Measurements from ENCODE around the gene RUBCNL.
"Not testable (repeated sequence)": the region's sequence is repeated elsewhere in the genome, so short reads cannot be mapped to it uniquely, and the experiment has no call there.

RUBCNL gene, protein sequence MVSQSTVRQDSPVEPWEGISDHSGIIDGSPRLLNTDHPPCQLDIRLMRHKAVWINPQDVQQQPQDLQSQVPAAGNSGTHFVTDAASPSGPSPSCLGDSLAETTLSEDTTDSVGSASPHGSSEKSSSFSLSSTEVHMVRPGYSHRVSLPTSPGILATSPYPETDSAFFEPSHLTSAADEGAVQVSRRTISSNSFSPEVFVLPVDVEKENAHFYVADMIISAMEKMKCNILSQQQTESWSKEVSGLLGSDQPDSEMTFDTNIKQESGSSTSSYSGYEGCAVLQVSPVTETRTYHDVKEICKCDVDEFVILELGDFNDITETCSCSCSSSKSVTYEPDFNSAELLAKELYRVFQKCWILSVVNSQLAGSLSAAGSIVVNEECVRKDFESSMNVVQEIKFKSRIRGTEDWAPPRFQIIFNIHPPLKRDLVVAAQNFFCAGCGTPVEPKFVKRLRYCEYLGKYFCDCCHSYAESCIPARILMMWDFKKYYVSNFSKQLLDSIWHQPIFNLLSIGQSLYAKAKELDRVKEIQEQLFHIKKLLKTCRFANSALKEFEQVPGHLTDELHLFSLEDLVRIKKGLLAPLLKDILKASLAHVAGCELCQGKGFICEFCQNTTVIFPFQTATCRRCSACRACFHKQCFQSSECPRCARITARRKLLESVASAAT

DNA sequence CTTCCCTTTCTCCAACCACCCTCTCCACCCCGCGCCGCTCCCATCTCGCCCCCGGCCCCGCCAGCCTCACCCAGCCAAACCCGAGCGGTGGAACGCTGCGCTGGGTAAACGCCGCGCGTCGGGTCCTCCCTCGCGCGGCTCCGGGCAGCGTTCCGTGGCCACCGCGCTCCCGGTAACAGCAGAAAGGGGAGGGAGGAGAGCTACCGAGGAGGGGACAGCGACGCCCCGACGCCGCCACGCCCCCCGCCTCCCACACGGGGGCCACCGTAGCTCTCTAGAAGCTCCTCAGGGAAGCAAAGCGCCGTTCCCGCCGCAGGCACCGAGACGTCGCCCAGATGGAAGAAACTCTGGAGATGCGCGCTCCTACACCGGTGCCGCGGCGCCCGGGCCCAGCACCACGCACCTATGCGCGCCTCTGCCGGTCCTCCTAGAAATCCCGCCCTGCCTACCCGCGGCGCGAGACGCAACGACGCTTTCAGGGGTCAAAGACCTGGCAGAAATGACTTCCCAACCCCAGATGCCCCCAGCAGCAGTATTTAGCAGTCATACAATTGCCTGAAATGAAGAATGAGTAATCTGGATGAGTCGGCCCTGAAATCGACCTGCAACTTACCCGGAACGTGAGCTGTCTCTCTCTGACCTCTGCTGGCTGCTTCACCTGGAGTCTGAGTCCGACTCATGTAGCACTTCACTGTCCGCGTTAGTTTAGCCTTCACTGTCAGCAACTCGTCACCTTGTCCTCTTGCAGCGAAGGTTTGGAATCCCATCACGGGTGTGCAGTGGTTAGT lies at the start of gene RUBCNL:
RUBCNL (minus strand) TSS at position 189 of the 788 bp plus-strand sequence. CDS start 14,777 bp downstream, outside the sequence.
- no peak for DNase-seq

DNA sequence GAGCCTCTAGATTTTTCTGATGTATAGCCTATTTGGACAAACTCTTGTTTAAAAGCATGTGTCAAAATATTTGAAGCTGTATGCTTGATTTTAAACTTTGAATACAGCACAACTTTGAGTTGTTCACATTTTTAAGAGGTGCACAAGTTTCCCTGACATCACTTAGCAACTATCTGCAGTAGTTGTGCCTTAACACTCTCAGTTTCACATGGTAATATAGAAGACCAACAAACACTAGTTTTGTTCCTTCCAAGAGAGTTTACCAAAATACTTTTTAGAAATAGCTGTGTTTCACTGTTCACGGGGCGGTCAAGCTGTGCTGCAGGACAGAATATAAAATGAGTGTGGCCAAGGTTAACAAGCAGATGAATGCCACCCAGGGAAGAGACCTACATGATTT lies 42.5 kb upstream of the RUBCNL start:
- not testable (repeated sequence) for DNase-seq

DNA sequence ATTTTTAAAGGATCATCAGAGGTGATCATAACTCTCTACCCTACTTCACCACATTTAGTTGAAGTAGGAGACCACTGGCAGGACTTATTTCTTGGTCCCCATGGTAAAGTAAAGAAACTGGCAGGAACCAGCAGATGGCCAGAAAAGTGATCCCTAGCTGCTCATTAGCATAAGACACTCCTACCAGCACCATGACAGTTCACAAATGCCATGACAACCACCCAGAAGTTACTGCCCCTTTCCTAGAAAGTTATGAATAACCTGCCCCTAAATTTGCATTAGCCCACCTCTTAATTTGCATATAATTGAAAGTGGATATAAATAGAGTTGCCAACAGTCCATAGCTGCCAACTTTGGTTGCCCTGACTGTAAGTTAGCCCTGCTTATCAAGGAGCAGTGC lies 18.4 kb upstream of the RUBCNL start:
- no peak for DNase-seq

DNA sequence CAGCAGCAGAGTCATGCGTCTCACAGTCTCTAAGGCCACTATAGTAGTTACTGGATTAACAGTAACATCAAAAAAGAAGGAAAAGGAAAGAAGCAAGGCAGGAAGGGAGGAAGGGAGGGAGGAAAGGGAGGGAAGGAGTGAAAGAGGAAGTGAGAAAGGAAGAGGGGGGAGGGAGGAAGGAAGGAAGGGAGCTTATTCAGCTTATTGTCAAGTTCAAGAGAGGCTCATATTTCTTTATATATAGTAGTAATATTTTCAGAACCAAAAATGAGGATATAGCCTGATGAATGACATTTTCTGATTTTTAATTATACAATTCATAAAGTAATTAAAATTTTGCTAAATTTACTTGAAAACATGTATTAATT lies 17.7 kb upstream of the RUBCNL start:
- no peak for DNase-seq

DNA sequence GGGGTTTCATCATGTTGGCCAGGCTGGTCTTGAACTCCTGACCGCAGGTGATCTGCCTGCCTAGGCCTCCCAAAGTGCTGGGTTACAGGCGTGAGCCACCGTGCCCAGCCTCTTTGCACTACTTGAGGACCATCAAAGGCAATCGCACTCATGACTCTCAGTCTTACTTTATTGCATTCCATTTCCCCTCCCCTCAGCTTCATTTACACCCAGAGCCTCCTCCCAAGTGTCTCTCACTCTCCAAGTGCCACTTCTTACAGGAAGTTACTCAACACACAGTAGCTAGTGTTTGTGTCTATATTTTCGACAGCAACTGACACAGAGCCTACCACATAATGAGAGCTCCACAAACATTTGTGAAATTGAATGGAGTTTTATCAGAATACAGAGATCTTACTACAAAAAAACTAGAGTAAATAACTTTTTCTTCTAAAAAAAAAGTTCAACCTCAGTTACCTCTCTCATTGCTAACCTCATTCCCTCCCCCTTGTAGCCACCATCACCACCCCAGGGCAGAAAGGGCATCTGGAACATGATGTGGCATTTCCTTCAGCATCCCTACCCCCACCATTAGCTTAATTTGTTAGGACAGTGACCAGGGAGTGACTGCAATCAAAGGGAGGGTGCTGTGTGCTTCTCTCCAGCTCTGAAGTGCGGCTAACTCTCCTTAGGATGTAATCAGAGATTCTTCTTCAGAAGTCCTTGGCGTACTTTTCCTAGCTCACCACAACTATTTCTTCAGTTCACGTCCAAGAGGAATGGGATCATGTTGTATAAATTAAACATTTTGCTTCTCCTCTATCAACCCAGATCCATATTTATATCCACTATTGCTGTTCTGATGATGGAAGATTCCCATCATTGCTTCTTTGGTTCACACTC lies 17.0 kb upstream of the RUBCNL start:
- no peak for DNase-seq

DNA sequence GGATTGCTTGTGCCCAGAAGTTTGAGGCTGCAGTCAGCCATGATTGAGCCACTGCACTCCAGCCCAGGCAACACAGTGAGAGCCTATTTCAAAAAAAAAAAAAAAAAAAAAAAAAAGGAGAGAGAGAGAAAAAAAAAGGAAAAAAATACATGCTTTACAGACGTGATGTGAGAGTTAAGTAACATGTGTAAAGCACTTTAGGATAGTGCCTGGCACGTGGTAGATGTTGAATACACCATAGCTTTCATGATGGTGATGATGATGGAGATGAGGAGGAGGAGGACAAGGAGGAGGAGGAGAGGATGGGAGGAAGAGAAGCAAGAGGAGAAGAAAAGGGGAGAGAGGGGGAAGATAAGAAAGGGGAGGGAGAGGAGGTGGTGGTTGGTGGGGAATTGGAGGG lies 15.1 kb upstream of the RUBCNL start:
- no peak for DNase-seq

DNA sequence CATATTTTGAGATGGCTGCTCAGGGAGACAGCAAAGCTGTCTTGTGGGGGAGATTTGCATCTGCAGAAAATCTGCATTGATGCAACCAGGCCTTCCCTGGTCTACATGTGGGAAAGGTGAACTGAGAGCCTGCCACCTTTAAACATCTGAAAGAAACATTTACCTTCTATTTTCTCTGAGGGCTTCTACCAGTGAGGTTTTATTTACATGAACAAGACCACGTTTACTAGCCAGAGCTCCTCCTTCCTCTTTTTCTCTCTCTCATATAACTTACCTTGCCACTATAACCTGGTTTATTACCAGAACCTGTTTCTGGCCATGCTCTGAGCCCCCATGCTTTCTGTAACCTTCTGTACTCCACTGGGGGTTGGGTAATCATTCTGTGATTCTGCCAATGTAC lies 14.4 kb upstream of the RUBCNL start:
- DNase-seq: no peak

DNA sequence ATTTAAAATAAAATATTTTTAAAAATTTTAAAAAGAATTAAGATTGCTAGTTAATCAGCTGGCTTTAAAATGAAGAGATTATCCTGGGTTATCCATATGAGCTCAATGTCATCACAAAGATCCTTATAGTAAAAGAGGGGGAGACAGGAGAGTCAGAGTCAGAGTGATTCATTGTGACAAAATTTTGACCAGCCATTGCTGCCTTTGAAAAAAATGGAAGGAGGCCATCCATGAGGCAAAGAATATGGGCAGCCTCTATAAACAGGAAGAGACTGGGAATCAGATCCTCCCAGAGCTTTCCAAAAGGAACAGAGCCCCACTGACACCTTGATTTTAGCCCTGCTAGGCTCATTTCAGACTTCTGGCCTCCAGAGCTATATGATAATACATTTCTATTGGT lies 9.3 kb upstream of the RUBCNL start:
- DNase-seq: no peak

DNA sequence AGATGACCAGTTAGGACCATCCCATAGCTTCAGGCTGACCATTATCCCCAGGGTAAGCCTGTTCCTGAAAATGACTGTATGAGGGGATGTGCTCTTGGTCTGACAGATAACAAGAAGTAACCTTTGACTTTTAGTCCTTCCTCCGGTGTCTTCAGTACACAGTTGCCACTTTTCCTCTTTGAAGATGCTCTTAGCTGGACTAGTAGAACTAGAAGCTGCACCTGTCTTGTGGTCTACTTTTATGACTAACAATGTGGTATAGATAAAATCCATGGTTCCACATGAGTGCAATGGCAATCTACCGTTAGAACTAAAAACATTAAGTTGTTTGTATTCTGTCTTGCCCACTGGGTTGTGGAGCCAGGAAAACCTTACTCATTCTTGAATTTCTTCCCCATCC lies 5.9 kb upstream of the RUBCNL start:
- DNase-seq: no peak

DNA sequence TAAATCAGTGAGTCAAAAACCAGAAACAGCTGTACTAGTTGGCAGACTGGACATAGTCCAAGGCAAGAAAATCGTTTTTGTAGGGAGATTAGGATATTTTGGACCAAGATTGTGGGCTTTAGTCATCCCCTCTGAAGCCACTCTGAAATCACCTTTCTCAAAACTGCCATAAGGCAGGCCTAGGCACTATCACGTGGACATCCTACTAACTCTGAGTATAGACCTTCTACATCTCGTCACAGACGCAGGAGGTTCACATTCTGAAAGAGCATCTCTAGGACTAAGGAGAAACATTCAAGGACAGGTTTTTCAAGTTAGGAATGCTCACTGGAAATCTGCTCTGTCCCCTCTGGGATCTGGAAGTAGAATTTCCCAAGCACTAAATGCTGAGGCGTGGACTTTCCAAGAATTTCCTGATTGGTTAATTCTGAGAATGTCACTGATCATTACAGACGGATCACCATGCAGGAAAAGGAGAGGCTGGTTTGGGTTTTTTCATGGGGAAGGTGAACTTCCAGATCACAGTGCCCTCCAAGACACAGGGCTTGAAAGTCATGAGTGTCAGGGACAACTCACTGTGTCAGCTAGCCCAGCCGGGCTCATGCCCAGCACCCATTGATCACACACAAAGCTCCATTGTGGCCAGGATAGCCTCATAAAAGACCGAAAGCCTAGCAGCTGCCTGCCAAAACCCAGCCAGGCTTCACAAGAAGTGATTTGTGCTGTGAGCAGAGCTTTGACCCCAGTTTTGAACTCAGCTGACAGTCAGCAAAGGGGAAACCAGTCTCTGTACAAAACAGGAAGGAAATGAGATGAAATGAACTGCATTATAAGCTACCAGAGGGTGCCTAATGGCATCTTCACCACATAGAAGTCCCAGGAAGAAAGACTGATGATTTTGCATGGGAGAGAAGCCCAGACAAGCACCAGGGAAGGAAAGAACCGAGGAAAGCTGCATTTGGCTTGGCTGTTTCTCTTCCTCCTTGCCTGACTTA lies 2.7 kb upstream of the RUBCNL start:
- DNase-seq: no peak

DNA sequence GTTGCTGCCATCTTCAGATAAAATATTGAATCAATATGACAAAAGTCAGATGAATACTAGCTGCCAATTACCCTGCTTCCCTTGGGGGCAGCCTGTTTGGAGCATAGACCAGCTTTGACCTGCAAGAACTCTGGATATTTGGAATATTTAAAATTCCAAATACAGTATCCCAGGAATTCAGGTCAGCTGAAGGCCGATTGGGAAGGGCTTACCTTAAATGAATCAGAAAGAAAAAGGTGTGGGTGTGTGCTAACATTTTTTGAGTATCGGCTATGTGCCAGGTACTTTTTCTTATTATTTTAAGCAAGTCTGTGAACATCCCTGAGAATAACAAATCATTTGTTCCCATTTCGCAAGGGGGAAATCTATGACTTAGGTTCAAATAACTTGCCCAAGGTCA lies 1.8 kb upstream of the RUBCNL start:
- no peak for DNase-seq

DNA sequence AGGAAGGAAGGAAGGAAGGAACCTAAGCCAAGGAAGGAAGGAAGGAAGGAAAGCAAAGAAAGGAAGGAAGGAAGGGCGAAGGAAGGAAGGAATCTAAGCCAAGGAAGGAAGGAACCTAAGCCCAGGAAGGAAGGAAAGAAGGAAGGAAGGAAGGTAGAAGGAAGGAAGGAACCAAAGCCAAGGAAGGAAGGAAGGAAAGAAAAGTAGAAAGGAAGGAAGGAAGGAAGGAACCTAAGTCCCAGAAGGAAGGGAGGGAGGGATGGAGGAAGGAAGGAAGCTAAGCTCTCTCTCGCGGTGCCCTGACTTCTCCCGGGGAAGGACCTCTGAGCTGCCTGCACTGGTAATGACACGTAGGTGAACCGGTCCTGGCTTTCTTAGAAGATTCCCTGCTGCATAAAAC lies 1.3 kb upstream of the RUBCNL start:
- no peak for DNase-seq

DNA sequence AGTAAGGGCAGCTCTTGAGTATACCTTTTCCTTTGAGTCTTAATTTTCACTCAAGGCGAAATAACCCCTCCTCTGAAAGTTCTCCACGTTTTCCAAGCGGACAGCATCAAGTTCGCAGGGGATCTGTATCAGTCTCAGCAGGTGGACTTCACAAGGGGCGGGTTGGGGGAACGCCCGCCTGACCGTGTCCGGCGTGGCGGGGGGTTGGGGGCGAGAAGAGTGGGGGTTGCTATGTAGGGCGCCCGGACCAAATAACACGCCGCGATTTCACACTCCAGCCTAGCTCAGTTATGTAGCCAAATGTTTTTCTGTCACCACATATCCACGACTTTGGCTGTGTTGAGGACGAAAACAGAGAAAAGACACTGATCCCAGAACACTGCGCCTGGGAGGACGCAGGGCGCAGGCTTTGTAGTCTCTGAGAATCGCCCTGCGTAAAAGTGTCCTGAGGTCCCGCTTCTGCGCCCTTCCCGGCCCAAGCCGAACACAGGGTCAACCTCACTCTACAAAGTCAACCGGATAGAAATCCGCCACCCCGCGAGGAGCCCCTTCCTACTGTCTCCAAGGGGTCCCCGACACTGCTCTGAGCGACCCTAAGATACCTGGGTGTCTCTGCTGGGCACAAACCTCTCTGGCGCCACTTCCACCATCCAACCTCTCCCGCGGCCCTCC lies 524 bp downstream of the RUBCNL start:
- DNase-seq: no peak

DNA sequence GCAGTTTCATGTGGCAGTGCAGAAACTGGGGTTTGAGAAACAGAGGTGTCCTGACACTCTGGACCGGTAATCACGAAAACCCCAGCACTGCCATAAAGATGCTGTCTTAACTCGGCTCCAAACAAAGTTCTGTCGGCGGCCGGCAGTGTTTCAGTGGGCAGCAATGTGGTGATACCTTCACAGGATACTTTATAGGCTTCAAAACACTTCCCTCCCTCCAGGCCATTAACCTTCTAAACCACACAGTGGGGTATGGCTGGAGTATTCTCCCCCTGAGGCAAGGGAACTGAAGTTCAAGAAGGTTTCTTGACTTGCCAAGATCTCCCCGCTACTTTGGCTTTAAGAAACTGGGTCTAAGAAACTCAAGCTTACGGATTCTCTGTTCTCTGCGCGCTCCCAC lies 1.1 kb downstream of the RUBCNL start:
- DNase-seq: no peak

DNA sequence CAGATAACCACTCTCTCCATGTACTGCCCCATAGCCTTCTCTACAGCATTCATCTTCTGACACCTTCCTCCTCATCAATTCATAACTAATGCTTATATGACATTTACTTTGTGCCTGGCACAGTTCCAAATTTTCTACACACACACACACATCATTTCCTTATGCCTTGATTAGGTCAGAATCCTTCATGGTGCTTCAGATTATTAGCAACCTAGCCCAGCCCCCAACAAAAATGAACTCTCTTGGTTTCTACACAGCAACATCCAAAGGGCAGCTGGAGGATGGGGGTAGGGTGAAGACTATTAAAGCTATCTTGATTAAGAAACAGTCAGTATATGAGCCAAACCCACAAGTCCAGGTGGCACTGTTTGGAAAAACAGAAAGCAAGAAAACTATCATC lies 3.7 kb downstream of the RUBCNL start:
- no peak for DNase-seq

DNA sequence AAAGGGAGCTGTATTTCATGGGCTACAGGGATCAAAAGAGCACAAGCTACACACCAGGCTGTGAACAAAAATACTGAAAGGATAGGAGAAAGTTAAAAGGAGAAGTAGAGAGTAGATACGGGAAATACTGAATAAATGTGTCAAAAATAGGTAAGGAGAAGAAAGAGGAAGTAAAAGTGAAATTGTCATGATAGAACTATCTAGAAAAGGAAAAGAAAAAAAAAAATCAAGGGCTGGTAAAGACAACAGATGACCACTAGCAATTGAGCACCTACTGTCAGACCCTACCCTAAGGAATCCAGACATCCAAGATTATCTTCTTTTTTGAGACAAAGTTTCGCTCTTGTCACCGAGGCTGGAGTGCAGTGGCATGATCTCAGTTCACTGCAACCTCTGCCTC lies 4.8 kb downstream of the RUBCNL start:
- no peak for DNase-seq

DNA sequence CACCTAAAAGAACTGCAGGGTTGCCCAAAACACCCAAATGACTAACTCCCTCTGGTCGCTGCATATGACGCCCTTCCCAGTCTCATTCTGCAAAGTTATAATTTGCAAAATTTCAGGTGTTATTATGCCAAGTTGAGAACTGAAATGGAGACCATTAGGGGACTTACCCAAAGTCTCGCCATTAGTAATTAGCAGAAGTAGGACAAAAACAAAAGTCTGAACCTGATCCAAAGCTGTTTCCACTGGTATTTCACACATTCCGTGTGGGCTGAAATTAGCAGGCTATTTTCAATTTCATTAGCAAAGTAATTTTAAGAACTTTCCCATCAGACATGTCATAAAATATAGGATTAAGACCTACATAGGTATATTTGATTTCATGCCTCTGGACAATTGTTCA lies 6.8 kb downstream of the RUBCNL start:
- DNase-seq: no peak

DNA sequence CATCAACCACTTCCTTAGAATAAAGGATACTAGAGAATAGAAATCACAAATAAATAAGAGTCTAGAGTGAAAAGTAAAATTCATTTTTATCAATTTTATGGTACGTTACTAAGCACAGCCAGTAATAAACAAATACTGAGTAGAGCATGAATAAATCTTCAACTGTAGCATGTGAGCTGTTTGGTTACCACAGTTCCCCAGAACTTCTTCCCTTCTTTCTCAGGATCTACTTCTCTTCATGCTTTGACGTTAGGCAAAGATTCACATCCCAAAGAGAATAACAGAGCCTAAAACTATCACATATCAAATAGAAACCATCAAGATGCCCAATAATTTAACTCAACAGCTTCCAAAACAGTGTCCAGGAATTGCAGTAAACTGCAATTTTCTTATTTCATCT lies 7.4 kb downstream of the RUBCNL start:
- DNase-seq: no peak

DNA sequence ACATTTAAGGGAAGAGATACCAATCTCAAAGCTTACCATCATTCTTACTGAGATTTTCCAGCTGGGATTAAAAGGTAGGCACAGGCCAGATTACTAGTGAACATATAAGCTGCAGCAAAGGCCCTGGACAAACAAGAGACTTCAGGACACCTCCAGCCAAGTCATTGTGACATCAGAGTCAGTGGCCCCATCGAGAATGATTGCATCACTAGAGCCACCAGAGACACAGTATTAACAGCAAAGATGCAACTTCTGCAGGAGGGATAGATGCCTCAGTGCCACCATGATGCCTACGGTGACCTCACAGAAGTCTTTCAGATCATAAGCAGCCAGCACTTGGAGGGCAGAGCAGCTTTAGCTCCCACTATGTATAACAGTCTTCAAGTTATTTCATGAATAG lies 8.6 kb downstream of the RUBCNL start:
- no peak for DNase-seq

DNA sequence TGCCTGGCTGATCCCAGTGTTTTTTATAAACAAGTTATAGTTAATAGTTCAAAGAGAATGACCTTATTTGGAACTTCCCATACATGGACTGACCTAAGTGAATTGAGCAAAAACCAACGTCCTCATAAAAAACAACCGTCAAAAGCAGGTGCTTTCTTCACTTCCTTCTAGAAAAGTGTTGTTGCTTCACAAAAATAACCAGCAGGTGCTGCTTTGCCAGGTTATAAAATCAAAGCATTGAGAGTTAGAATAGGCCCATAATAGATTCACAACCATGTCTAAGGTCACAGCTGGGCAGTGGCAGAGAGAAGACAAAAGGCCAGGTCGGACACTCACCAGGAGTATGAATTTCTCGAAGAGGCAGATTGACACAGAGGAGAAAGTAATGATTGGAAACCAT lies 9.5 kb downstream of the RUBCNL start:
- DNase-seq: no peak

DNA sequence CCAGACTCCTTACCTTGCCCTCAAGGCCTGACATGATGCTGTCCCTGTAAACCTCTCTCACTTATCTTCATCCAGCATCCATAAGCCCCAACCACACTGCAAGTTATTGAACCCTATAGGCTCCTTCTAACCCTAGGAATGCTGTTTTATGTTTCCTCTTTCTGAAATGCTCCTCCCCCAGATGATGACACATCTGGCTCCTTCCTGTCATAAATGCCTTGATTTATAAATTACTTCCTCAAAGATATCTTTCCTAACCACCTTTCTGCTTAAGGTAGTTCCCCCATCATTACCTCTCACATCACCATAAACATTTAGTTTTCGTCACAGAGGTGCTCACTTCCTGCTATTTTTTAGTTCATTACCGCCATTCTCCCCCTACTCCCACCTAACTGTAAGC lies 12.3 kb downstream of the RUBCNL start:
- no peak for DNase-seq

Measured in NCI-H446 (cell line).